ENCODE data around the gene NOG.

- TF ChIP-seq POLR2AphosphoS5 (IDR thresholded peaks at IDR 0.05), result no peak
- no peak for TF ChIP-seq CTCF (IDR thresholded peaks at IDR 0.05)
- TF ChIP-seq POLR2A (IDR thresholded peaks at IDR 0.05), result no peak
- no peak for TF ChIP-seq EP300 (IDR thresholded peaks at IDR 0.05)
Observed at GRCh38 chr17:56610321-56610720, 16.8 kb downstream of the NOG start.
